NCI-H146 (cell line): ENCODE results near the gene SBK2.

Experiments
- DNase-seq: peaks from one replicate; lab custom pipeline; 2025; lab: John Stamatoyannopoulos, UW

SBK2 gene

GRCh38 chr19:55554741-55555152 is 17.8 kb upstream of the SBK2 start:
- peak; percentile 89 for DNase-seq

- DNase-seq: no peak
These were observed 17.4 kb upstream of the SBK2 start for GRCh38 chr19:55554302-55554701.

- no peak for DNase-seq
These were observed 16.6 kb upstream of the SBK2 start for GRCh38 chr19:55553217-55554182.

GRCh38 chr19:55552620-55553019 is 15.7 kb upstream of the SBK2 start:
- no peak for DNase-seq

- DNase-seq: no peak
These were observed 15.3 kb upstream of the SBK2 start for GRCh38 chr19:55552206-55552605.

- no peak for DNase-seq
These were observed 13.4 kb upstream of the SBK2 start for GRCh38 chr19:55550321-55550650.

- DNase-seq: peak; percentile 86
These were observed 12.8 kb upstream of the SBK2 start for GRCh38 chr19:55549500-55550320.

GRCh38 chr19:55546822-55547614 is 10.1 kb upstream of the SBK2 start:
- DNase-seq: no peak

- no peak for DNase-seq
These were observed 9.1 kb upstream of the SBK2 start for GRCh38 chr19:55546011-55546410.

GRCh38 chr19:55545443-55545842 is 8.5 kb upstream of the SBK2 start, which contains the start of gene SBK3:
Gene SBK3 (minus strand): TSS chr19:55545543. CDS start chr19:55545543, 0 bp downstream.
- DNase-seq: no peak

GRCh38 chr19:55544776-55545439 is 8.0 kb upstream of the SBK2 start:
- DNase-seq: no peak

- DNase-seq: no peak
These were observed 7.1 kb upstream of the SBK2 start for GRCh38 chr19:55544014-55544413.

- no peak for DNase-seq
These were observed 6.6 kb upstream of the SBK2 start for GRCh38 chr19:55543567-55543966.

- no peak for DNase-seq
These were observed 5.4 kb upstream of the SBK2 start for GRCh38 chr19:55542292-55542855.

GRCh38 chr19:55541091-55541490 is 4.2 kb upstream of the SBK2 start:
- DNase-seq: no peak

- peak; percentile 61 for DNase-seq
These were observed 3.7 kb upstream of the SBK2 start for GRCh38 chr19:55540619-55541018.

- no peak for DNase-seq
These were observed 2.4 kb upstream of the SBK2 start for GRCh38 chr19:55539090-55539984.

GRCh38 chr19:55538132-55538531 is 1.2 kb upstream of the SBK2 start:
- DNase-seq: no peak

GRCh38 chr19:55537741-55538111 is 793 bp upstream of the SBK2 start:
- DNase-seq: no peak

- no peak for DNase-seq
These were observed 567 bp downstream of the SBK2 start for GRCh38 chr19:55536366-55536765.
